ENCODE measurements around the gene PDE4B.

DNA sequence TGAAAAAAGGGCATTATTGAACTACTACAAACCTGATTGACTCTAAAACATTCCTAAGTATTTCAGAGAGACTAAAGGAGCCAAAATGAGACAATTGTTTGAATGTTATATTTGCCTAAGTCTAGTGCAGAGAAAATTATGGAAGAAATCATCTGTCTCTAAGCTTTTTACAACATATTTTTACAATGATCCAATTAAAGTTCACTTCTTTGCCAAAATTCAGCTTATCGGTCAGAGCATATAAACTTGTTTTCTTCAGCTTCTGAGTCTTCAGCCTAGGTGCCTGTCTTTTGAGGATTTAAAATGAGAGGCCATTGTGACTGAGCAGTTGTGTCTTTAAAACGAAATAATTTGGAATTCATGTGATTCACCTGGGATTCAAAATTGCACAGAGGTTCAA lies 560.1 kb downstream of the PDE4B start:
- TF ChIP-seq, protein P1, sequence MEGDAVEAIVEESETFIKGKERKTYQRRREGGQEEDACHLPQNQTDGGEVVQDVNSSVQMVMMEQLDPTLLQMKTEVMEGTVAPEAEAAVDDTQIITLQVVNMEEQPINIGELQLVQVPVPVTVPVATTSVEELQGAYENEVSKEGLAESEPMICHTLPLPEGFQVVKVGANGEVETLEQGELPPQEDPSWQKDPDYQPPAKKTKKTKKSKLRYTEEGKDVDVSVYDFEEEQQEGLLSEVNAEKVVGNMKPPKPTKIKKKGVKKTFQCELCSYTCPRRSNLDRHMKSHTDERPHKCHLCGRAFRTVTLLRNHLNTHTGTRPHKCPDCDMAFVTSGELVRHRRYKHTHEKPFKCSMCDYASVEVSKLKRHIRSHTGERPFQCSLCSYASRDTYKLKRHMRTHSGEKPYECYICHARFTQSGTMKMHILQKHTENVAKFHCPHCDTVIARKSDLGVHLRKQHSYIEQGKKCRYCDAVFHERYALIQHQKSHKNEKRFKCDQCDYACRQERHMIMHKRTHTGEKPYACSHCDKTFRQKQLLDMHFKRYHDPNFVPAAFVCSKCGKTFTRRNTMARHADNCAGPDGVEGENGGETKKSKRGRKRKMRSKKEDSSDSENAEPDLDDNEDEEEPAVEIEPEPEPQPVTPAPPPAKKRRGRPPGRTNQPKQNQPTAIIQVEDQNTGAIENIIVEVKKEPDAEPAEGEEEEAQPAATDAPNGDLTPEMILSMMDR (IDR thresholded peaks at IDR 0.05; ENCODE audit: poor library complexity, severe bottlenecking) = no peak
- no peak for TF ChIP-seq TAF1 (IDR thresholded peaks at IDR 0.05; ENCODE audit: low read depth)

All from neural cell (in vitro differentiated cells).